ENCODE data around the gene MAP4K1.
"Not testable (repeated sequence)": the region's sequence is repeated elsewhere in the genome, so short reads cannot be mapped to it uniquely, and the experiment has no call there.

The MAP4K1 gene

DNA sequence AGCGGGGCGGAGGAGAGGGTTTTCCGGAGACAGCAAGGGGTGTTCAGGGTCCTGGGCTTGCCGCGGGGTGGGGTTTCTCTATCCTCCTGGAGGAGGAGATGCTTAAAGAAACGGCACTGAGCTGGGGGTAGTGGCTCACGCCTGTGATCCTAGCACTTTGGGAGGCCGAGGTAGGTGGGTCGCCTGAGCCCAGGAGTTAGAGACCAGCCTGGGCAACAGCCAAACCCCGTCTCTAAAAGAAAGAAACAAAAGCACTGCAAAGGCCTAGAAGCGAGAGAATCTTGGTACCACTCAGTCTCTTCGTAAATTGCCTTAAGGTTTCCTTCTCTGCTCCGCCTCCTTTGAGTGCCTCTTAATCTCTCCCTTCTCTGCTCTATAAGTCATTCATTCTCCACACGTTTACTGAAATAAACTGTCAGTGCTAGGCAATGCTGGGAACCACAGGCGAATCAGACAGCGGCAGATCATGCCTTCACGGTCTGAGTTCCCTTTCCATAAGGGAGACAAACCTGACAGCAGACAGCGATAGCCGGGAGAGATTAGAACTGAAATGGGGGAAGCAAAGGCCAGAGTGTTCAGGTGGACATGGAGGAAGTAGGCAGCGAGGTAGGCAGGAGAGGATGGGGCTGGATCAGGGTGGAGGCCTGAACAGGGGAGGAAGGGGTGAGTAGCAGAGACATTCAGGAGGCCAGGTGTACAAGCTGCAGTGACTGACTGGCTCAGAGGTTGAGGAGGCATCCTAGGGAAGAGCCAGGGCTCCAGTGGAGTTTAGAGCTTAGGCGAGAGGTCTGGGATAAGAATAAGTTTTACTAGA, 1.8 kb upstream of the MAP4K1 start:
- DNase-seq (ENCODE audit: low read depth) = no peak

DNA sequence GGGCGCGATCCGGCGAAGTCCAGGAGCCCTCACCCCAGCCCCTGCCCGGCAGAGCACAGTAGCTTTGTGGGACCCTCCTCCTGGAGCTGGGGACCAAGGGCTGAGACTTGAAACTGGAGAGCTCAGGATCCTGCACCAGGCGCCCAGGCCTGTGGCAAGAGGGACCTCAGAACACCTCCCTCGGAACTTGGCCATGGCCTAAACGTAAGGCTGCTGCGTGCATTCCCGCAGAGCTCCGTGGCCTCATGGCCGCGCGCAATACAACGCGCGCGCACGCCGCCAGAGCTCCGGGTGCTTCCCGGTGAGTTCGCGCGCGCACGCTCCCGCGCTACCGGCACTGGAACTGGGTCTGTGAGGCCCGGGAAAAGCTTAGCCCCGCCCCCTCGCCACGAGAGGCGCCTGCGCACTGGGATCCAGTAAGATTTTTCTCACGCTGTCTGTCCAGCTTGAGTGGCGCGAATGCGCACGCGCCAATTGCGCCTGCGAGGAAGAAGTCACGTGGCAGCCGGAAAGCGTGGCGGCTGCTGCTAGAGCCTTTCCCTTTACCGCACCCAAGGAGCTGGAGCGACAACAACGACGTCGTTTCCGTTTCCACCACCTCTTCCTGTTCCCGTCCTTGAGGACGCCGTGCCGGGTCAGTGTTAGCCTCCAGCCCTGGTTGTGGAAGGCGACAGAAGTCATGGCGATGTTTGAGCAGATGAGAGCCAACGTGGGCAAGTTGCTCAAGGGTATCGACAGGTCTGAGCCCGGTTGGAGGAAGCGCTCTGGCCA, 1.0 kb upstream of the MAP4K1 start, which contains the start of gene EIF3K:
EIF3K (plus strand) TSS at position 599 of the 771 bp plus-strand sequence; CDS start at position 680, 81 bp downstream.
- peak; percentile 95 for DNase-seq (ENCODE audit: low read depth)

DNA sequence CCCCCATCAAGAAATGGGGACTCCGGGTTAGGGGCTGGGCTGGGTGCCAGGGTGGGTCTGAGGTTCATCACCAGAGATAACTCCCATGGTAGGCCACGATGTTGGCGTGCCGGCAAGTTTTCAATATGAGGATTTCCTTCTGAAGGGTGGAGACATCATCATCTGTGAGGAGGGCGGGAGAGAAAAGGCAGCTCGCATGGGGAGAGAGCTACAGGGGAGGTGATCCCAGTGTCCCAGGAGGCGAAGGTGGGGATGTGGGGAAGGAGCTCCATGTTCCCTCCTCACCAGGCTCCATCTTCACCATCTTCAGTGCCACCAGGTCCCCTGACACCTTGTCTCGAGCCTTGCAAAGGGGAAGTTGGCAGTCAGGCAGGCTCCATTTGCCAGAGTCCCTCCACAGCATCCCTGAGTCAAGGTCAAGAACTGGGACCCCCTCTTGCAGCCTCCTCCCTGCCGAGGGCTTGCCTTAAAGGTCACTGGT, 430 bp downstream of the MAP4K1 start:
- no peak for DNase-seq (ENCODE audit: low read depth)

DNA sequence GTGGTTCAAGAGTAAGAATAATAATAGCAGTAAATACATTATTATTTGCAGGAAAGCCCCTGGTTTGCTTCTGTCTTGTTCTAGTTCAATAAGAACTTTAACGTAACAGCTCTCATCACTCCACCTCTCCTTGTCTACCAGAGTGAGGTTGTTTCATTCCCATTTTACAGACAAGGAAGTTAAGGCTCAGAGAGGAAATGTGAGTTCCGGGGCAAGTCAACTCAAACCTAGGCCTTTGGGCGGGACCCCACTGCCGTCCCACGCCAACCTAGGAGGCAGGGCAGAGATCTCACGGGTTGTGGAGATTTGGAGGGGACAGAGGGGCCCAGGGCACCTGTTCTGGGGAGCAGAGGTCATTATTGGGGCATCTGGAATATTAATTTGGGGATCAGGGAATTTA, 1.5 kb downstream of the MAP4K1 start:
- no peak for DNase-seq (ENCODE audit: low read depth)

DNA sequence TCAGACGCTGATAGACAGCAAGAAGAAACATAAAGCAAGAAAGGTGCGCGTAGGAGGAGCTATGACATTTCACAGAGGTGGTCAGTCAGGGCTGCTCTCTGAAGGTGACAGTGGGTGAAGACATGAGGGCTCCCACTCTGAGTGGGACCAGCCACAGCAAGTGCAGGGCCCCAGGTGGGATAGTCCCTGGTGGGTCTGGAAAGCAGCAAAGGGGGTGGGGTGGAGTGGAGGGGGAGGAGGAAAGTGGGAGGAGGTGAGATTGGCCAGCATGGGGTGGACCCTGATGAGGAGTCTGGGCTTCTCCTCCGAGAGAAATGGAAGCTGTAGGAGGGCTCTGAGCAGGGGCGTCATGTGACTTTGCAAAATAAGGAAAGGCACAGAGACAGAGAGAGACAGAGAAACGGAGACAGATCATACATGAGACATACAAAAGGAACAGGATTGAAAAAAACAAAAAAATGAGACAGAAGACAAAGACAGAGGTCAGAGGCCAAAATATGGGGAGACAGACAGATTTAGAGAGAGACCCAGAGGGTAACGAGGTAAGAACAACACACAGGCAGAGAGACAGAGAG, 2.7 kb downstream of the MAP4K1 start:
- DNase-seq (ENCODE audit: low read depth) = no peak

DNA sequence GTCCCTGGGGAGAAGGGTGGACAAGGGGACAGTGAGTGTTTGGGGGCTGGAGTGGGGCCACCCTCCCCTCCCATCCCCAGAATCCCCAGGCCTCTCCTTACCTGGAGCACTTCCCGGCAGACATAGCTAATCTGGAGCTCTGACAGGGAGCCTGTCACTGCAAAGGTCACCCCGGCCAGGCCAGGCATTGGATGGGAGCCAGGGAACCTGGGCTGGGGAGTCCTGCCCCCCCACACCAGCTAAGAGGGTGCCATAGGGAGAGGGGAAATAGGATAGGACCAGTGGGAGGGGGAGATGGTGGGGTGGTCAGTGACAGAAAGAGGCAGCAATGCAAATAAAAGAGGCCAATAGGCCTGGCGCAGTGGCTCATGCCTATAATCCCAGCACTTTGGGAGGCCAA, 3.5 kb downstream of the MAP4K1 start:
- no peak for DNase-seq (ENCODE audit: low read depth)

DNA sequence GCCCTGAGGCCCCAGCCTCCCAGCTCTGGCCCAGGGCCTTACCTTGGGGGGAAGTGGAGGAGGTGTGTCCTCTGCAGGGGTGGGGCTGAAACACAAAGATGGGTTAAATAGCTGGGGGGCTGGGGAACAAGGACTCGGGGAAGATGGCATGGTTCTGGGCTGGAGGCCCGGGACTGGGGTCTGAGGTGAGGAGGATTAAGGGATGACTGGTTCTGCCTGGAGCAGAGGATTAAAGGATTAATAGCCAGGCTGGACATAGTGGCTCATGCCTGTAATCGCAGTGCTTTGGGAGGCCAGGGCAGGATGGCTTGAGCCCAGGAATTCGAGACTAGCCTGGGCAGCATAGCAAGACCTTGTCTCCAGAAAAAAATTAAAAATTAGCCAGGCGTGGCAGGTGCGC, 11.6 kb downstream of the MAP4K1 start:
- no peak for DNase-seq (ENCODE audit: low read depth)

DNA sequence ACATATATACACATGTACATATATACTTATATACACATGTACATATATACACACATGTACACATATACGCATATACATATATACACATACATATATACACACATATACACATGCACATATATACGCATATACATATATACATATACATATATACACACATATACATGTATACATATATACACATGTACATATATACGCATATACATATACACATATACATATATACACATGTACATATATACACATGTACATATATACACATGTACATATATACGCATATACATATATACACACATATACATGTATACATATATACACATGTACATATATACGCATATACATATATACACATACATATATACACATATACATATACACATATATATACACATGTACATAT, 14.9 kb downstream of the MAP4K1 start:
- DNase-seq (ENCODE audit: low read depth) = not testable (repeated sequence)

DNA sequence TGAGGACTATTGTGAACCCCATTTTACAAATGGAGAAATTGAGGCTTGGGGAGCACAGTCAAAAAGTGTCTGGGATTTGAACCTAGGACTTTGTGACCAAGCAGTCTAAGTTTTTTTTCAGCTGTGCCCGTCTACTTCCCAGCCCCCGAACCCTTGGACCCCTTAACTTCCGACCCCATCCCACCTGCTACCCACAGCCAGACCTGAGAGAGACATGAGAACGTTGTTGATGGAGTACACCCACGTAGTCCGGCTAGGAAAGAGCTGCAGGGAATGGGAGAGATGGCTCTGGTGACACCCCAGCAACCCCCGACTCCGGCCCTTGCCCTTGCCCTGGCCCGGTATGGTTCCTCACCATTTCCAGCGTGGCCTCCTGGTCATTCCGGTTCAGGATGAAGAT, 18.0 kb downstream of the MAP4K1 start:
- DNase-seq (ENCODE audit: low read depth) = no peak

DNA sequence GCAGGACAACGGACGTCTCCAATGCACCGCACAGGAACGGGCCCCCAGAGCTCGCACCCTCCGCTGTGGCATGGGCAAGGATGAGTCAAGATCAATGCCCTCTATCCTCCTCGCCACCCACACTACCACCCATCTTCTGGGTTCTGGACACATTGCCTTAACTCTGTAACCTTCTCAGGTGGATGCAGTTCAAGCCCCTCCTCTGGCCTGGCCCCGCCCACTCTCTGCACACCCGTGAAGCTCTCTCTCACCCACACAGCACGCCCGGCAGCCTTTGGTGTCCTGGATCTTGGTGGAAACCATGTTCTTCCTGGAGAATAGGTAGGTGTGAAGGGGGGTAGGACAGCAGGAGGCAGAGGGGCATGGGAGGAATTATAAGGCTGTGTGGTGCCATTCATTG, 20.7 kb downstream of the MAP4K1 start:
- DNase-seq (ENCODE audit: low read depth) = no peak

DNA sequence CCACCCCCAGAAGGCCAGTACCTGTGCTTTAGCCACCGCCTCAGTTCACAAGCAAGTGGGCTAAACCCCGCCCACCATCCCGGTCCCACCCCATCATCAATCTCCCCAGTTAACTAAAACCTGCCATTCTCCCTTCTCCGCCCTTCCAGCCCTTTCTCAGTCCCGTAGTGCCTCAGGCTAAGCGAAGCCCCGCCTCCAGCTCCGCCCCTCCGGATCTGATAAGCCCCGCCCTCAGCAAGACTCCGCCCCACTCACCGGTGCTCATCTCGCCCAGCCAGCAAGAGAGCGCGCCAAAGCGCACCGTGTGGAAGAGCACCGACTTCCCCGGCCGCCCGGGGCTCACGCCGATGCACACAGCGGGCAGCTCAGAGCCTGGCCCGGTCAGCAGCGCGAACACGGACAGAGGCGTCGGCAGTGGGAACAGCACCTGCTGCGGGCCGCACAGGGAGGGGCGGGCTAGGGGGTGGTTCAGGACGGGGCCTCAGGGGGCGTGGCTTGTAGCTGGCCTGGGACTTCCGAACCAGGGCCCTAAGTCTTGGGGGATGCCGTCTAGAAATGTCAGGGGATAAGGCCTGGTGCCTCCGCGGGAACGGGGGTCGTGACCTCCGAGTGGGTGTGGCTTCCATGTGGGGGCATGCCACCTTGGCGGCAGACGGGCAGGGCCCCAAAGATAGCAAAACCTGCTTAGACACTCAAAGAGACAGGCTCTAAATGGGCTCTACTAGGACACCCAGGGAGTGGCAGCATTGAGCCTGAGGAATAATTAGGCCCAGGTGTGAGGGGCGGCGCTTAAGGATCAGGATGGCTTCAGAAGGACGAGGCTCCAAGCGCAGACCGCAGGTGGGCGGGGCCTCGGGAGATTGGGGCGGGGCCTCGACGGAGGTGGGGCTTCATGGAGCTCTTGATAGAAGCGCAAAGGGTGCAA, 21.4 kb downstream of the MAP4K1 start:
- DNase-seq (ENCODE audit: low read depth) = peak; percentile 3

DNA sequence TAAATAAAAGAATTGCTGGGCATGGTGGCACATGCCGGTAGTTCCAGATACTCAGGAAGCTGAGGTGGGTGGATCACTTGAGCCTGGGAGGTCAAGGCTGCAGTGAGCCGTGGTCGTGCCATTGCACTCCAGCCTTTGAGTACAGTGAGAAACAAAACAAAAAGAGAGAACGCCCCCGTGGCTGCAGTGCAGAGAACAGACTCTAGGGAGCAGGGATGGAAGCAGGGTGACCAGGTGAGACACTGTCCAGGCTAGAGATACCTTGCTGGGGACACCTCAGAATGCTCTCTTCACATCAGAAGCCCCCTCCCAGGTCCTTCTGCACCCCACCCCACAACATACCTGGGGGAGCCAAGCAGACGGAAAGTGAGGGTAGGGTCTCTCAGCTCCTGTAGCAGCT, 24.8 kb downstream of the MAP4K1 start:
- no peak for DNase-seq (ENCODE audit: low read depth)

DNA sequence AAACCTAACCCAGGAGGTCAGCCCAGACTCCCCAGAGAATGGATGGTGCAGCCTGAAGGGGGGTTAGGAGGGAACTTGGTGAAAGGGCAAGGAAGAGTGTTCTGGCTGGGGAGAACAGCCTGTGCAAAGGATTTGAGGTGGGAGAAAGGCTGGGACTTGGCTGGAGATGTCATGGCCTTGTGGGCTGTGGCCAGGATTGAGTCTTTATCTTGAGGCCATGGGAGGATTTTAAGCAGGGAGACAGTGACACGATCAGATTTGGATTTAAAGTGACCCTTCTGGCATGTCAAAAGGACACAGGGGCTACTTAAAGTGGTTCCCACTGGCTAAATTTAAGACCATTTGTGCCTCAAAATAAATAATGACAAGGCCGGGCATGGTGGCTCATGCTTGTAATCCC, 29.7 kb downstream of the MAP4K1 start:
- DNase-seq (ENCODE audit: low read depth) = no peak

DNA sequence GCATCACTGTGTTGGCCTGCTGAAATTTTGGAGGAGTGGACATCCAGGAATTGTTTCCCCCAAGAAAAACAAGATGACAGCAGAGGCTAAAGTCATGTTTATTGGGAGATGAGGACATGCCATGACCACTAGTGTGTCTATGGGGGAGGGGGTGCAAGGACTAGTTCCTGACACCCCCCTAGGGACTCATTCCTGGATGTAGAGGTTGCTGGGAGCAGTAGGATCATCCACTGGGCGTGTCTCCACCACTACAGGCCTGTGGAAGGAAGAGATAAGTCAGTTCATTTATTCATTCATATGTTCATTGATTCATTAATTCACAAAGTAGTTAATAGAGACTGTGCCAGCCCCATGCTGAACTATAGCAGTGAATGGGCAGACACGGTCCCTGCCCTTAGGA, 30.2 kb downstream of the MAP4K1 start:
- DNase-seq (ENCODE audit: low read depth) = no peak

DNA sequence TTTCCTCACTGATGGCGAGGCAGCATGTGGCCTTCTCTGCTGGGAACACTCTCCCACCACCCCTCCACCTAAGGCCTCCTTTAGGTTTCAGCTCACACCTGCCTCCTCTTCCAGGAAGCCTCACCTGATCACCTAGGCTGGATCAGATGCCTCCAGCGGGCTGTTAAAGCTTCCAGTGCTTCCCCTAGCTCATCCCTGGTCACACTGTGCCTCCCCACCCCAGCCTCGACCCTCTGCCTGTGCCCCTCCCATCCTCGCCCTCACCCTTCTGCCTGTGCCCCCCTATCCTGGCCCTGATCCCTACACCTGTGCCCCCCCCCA, 33.8 kb downstream of the MAP4K1 start:
- DNase-seq (ENCODE audit: low read depth) = no peak

DNA sequence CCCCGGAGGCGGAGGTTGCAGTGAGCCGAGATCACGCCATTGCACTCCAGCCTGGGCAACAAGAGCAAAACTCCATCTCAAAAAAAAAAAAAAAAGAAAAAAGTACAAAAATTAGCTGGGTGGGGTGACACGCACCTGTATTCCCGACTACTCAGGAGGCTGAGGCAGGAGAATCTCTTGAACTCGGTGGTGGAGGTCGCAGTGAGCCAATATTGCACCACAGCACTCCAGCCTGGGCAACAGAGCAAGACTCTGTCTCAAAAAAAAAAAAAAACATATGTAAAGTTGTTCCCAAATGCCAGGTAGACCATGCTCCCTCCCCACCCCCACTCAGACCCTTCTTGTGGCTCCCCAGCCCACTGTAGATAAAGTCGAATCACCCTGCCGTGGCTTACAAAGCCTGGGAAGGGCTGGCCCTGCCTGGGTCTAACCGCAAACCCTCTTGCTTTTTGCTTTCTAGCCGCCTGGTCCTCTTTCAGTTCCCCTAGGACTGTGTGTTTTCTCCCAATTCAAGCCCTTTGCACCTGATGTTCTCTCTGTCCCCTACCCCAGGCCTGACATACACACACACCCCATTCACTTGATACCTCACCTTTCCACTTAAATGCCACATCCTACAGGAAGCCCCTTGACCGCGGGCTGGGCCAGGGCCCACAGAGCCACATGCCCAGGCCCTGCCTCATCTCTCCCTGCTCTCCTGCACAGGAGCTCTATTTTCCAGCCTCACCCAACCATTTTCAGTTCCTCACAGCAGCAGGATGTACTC, 34.4 kb downstream of the MAP4K1 start:
- no peak for DNase-seq (ENCODE audit: low read depth)

DNA sequence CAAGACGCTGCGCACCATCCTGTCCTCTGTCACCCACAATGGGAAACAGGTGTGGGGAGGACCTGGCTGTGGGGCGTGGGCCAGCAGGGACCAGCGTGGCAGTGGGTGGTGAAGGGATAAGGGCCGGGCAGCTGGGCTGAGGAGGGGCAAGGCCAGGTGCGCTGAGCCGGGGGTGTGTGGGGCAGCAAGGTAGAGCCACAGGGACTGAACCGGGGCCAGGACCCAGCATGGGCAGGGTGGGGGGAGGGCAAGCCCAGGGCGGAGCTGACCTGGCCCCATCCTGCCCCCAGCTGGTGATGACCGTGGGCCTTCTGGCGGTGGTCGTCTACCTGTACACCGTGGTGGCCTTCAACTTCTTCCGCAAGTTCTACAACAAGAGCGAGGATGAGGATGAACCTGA, 37.7 kb downstream of the MAP4K1 start:
- no peak for DNase-seq (ENCODE audit: low read depth)

DNA sequence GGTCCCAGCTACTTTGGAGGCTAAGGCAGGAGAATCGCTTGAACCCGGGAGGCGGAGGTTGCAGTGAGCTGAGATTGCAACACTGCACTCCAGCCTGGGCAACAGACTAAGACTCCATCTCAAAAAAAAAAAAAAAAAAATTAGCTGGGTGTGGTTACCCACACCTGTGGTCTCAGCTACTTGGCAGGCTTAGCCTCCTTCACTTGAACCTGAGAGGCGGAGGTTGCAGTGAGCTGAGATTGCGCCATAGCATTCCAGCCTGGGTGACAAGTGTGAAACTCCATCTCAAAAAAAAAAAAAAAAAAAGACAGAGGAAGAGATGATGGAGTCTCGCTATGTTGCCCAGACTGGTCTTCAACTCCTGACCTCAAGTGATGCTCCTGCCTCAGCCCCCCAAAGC, 38.4 kb downstream of the MAP4K1 start:
- DNase-seq (ENCODE audit: low read depth) = not testable (repeated sequence)

DNA sequence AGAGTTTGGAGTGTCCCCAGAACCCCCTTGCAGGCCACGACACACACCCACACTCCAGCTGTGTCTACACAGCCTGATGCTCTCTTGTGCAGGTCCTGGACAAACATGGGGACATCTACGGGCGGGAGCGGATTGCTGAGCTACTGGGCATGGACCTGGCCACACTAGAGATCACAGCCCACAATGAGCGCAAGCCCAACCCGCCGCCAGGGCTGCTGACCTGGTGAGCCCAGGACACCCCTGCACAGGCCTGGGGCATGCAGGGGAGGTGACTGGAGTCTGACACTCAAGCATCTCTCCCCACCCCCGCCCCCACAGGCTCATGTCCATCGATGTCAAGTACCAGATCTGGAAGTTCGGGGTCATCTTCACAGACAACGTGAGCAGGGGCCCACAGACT, 39.9 kb downstream of the MAP4K1 start:
- no peak for DNase-seq (ENCODE audit: low read depth)

DNA sequence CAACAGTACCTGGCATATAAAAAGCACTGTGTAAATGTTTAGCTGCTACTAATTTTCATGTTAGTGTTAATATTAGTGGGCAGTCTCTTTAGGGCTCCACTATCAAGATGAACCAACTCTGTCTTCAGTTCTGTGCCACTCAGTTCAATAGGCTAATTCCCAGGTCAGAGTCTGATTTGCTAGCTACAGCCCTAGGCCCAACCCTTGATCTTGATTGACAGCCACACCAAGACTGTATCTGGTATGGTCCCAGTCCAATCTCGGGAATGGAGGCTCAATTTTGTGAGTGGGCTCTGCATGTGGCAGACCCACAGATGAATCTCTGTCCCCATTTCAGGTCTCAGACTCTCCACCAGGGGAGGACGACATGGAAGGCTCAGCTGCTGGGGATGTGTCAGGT, 46.1 kb downstream of the MAP4K1 start:
- DNase-seq (ENCODE audit: low read depth) = no peak

DNA sequence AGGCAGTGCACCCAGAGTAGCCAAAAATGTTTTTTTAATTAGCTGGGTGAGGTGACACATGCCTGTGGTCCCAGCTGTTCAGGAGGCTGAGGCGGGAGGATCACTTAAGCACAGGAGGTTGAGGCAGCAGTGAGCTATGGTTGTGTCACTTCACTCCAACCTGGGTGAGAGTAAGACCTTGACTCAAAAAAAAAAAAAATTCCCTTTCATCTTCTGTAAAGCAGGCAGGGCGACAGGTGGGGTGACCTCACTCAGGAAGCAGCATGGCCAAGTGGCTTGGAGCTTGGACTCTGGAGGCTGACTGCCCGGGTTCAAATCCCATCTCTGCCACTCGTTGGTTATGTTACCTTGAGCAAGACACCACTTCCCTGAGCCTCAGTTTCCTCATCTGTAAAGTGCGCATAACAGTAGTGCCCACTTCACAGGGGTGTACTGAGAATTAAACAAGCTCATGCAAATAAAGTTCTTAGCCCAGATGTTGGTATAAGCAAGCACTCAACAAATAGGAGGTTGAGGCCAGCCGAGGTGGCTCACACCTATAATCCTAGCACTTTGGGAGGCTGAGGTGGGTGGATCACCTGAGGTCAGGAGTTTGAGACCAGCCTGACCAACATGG, 48.3 kb downstream of the MAP4K1 start:
- no peak for DNase-seq (ENCODE audit: low read depth)

All from stimulated activated CD4-positive, alpha-beta T cell treated with anti-CD3 and anti-CD28 coated beads, Interleukin-2, amount 100 ng/mL, for 4 hours (primary cell).